ENCODE results near the gene GPM6B. TPM values are rescaled to one million over a fixed set of nuclear protein-coding genes. Genes with fewer than 3 reads are reported as not detected.

Gene GPM6B
- total RNA-seq, 4 donors from 2014 or later: 3.7 to 9.7 (median 8.3) TPM

DNA sequence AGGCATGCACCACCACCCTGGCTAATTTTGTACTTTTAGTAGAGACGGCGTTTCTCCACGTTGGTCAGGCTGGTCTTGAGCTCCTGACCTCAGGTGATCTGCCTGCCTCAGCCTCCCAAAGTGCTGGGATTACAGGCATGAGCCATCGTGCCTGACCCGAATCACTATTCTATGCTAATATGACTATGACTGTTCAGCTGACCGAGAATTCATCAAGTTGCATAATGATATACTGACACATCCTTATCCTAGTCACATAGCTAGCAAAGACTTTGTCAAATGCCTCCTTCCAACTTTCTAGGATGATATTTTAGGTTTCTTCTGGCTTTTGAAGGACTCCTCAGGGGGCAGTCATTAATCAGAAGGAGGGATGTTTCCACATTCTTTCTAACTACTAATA, 4.8 kb upstream of the GPM6B start:
- TF ChIP-seq, protein P1, sequence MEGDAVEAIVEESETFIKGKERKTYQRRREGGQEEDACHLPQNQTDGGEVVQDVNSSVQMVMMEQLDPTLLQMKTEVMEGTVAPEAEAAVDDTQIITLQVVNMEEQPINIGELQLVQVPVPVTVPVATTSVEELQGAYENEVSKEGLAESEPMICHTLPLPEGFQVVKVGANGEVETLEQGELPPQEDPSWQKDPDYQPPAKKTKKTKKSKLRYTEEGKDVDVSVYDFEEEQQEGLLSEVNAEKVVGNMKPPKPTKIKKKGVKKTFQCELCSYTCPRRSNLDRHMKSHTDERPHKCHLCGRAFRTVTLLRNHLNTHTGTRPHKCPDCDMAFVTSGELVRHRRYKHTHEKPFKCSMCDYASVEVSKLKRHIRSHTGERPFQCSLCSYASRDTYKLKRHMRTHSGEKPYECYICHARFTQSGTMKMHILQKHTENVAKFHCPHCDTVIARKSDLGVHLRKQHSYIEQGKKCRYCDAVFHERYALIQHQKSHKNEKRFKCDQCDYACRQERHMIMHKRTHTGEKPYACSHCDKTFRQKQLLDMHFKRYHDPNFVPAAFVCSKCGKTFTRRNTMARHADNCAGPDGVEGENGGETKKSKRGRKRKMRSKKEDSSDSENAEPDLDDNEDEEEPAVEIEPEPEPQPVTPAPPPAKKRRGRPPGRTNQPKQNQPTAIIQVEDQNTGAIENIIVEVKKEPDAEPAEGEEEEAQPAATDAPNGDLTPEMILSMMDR (IDR thresholded peaks at IDR 0.05; ENCODE audit: low read depth): no peak

DNA sequence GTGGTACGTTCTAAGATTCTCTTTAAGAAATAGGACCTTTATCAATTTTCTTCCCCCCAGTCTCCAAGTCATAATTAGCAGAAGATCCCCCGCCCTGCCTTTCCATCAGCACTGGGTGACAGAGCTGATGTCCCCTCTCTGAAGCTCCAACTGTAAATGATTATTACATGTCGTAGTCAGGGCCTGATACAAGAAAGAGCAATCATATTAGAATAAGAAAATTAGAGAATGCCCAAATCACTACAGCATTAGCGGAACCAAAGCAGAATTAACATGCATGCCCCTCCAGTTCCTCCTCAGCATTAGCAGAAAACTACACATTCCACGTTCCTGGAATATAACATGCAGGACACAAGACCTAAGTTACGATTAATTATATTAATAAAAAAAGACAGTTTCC, 717 bp downstream of the GPM6B start:
- TF ChIP-seq, protein P1 (IDR thresholded peaks at IDR 0.05; ENCODE audit: low read depth): no peak

DNA sequence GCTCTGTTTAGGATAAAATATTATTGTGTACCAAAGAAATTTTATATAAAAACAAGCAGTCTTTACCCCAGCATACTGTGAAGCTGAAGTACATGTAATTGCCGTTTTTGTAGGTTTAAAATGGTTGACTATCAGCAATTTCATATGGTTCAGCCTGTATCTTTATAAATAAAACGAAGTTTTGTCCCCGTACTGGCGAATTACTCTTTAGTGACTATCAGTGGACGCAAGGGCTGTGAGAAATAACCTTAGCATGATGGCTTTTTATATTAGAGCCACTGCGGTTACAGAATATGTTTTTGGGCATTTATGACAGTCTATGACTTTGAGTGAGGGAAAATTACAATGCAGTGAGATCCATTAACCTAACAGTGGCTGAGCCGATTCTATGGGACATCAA, 1.2 kb downstream of the GPM6B start:
- TF ChIP-seq, protein P1 (IDR thresholded peaks at IDR 0.05; ENCODE audit: low read depth): no peak

DNA sequence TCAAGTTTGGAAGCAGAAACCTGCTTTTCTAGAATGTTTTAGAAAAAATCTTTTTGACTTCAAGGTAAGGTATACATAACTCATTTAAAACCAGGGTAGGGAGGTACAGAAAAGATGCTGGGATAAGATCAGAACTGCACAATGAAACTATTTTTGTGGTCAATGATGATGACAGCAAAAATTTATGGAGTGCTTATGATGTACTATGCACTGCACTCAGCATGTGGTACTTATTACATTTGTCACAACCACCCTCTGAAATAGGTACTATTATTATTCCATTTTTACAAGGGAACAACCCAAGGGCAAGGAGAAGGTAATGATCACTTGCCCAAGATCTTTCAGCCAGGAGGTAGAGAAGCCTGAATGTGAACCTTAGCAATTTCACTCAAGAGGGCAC, 8.0 kb downstream of the GPM6B start:
- TF ChIP-seq, protein P1 (IDR thresholded peaks at IDR 0.05; ENCODE audit: low read depth): no peak

DNA sequence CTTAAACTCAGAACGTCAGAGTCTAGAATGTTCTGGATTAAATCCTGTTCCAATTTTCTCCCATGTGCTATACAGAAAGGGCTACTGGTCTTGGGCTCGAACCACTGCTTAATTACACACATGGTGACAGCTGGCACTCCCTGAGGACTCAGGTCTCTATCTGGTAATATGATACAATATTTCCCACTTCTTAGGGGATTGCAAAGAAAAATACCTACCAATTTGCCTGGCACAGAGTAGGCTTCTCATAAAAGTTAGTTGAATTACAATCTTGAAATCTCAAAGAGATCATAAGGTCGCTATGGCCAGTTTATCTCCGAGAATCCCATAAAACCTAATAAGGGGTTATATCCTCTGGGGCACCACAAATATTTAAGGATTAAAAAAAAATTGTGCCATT, 8.6 kb downstream of the GPM6B start:
- TF ChIP-seq, protein P1 (IDR thresholded peaks at IDR 0.05; ENCODE audit: low read depth): no peak

DNA sequence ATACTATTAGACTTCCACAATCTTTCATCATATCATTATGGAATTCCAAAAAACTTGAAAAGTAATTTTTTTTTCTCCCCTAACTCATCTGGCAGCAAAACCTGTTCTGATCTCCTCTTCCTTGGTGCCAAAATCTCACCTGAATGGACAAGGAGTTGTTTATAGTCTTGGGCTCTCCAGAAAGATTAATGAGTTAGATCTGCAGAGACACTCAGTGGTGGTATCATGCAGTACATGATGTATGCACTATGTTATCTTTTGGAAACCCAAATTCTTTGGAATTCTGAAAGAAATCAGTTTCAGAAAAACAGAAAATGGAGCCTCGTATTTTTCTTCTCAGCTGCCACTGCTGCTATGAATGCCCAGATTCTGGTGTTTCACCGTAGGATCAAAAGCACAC, 11.7 kb downstream of the GPM6B start:
- TF ChIP-seq, protein P1 (IDR thresholded peaks at IDR 0.05; ENCODE audit: low read depth): no peak

DNA sequence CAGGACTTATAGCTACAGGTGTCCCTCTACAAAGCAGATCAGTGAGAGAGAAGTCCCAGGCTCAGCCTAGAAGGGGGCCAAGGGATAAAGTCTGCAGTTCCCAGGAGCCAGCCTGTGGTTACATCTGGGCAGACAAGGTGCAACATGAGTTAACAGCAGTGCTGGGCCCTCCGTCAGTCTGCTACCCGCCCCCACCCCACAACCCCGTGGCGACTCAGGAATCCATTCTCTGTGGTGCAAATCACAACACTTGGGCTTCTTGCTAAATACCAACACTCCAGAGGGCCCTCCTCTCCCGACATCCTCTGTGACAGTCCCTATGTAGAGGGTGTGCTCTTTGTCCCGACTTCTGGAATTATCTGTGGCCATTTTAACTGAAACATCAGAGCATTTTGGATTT, 13.8 kb downstream of the GPM6B start:
- TF ChIP-seq, protein P1 (IDR thresholded peaks at IDR 0.05; ENCODE audit: low read depth): no peak

Measured in subcutaneous adipose tissue (tissue), 4 donors.